UCSD-AML1 (cell line): ENCODE results near the gene AMER1.

Experiments used
- DNase-seq: peaks from one replicate; lab custom pipeline; 2025; ENCODE audit not compliant: unreplicated experiment; lab: John Stamatoyannopoulos, UW

Gene AMER1

GRCh38 chrX:64186974-64187761 is 18.3 kb downstream of the AMER1 start:
- no peak for DNase-seq

GRCh38 chrX:64184396-64184795 is 21.1 kb downstream of the AMER1 start:
- no peak for DNase-seq

- DNase-seq: no peak
Measured at GRCh38 chrX:64182208-64182607, 23.3 kb downstream of the AMER1 start.

GRCh38 chrX:64176876-64177275 is 28.6 kb downstream of the AMER1 start:
- no peak for DNase-seq

- no peak for DNase-seq
Measured at GRCh38 chrX:64169988-64170387, 35.5 kb downstream of the AMER1 start.

GRCh38 chrX:64152857-64153256 is 52.7 kb downstream of the AMER1 start:
- no peak for DNase-seq

- no peak for DNase-seq
Measured at GRCh38 chrX:64151911-64152310, 53.6 kb downstream of the AMER1 start.

GRCh38 chrX:64150775-64151174 is 54.7 kb downstream of the AMER1 start:
- no peak for DNase-seq
